IMR-90 (cell line): ENCODE measurements around the gene SRMS. TPM values are rescaled to one million over a fixed set of nuclear protein-coding genes. Genes with fewer than 3 reads are reported as not detected.
A peak's percentile ranks its signal among the peaks of the same experiment; 100 is the strongest.

Experiments used
- ATAC-seq: fragments of 200-7000 bp; cut with Tn5 transposase; 2 replicates; pipeline ENCODE4 v1.9.1; 2020; ENCODE audit warnings: low read depth, mild to moderate bottlenecking, moderate library complexity
- BruUV-seq: library from RNA; stranded (reverse); fragments of 400-500 nt; replicated peaks from 2 replicates; lab custom pipeline; 2021; lab: Mats Ljungman, UMichigan
- CTCF ChIA-PET: fragments of 300-600 bp; formaldehyde crosslinking; extraction: SDS; loops from one replicate; lab custom pipeline; 2021; ENCODE audit warnings: antibody characterized with exemption; lab: Yijun Ruan, JAX
- POLR2A ChIA-PET: fragments of 300-600 bp; sonication (Branson Sonifier 250); formaldehyde crosslinking; loops from one replicate; lab custom pipeline; 2022; ENCODE audit warnings: antibody characterized with exemption; ENCODE audit not compliant: unreplicated experiment; lab: Charles Lee
- DNase-seq: peaks from one replicate; pipeline ENCODE4 v3.0.0; 2013
- H2AFZ ChIP-seq: replicated peaks from 2 replicates; pipeline ENCODE3; 2013; ENCODE audit warnings: low read length, mild to moderate bottlenecking; ENCODE audit not compliant: poor library complexity
- H2AK5ac ChIP-seq: 2 replicates; pipeline ENCODE4 v1.6.1; 2013; ENCODE audit warnings: low read depth, low read length, inconsistent platforms
- H2AK9ac ChIP-seq: replicated peaks from 2 replicates; pipeline ENCODE3; 2013; ENCODE audit warnings: mild to moderate bottlenecking, low read depth, low read length, moderate library complexity; ENCODE audit not compliant: poor library complexity
- H2BK120ac ChIP-seq: 2 replicates; pipeline ENCODE4 v1.6.1; 2013; ENCODE audit warnings: low read depth, low read length, inconsistent platforms
- H2BK15ac ChIP-seq: 3 replicates; pipeline ENCODE4 v1.6.1; 2013; ENCODE audit warnings: low read depth, low read length, inconsistent platforms
- H2BK20ac ChIP-seq: 2 replicates; pipeline ENCODE4 v1.6.1; 2013; ENCODE audit warnings: low read depth, mild to moderate bottlenecking, inconsistent platforms, low read length, moderate library complexity
- H2BK5ac ChIP-seq: 2 replicates; pipeline ENCODE4 v1.6.1; 2013; ENCODE audit warnings: mild to moderate bottlenecking, low read depth, low read length, inconsistent platforms; ENCODE audit not compliant: poor library complexity, severe bottlenecking
- H3K14ac ChIP-seq: replicated peaks from 2 replicates; pipeline ENCODE4 v1.6.1; 2013; ENCODE audit warnings: low read depth, low read length, inconsistent platforms
- H3K18ac ChIP-seq: 2 replicates; pipeline ENCODE4 v1.6.1; 2013; ENCODE audit warnings: low read depth, low read length, control low read depth
- H3K23ac ChIP-seq: 2 replicates; pipeline ENCODE4 v1.6.1; 2013; ENCODE audit warnings: low read depth, low read length, inconsistent platforms
- H3K27ac ChIP-seq: 2 replicates; pipeline ENCODE4 v1.5.1; 2013; ENCODE audit warnings: mild to moderate bottlenecking, control low read depth, low read length; ENCODE audit not compliant: insufficient read depth
- H3K27me3 ChIP-seq: 2 replicates; pipeline ENCODE4 v1.6.1; 2013; ENCODE audit warnings: low read length; ENCODE audit not compliant: control insufficient read depth, insufficient read depth
- H3K36me3 ChIP-seq: 2 replicates; pipeline ENCODE4 v1.6.1; 2013; ENCODE audit warnings: low read length, mixed read lengths; ENCODE audit not compliant: control insufficient read depth, insufficient read depth
- H3K4ac ChIP-seq: 2 replicates; pipeline ENCODE4 v1.6.1; 2013; ENCODE audit warnings: low read depth, low read length, inconsistent platforms
- H3K4me1 ChIP-seq: 2 replicates; pipeline ENCODE4 v1.6.1; 2013; ENCODE audit warnings: low read length, mixed read lengths; ENCODE audit not compliant: control insufficient read depth, insufficient read depth
- H3K4me2 ChIP-seq: 2 replicates; pipeline ENCODE4 v1.6.1; 2013; ENCODE audit warnings: low read depth, mild to moderate bottlenecking, control low read depth, low read length, moderate library complexity
- H3K4me3 ChIP-seq: 2 replicates; pipeline ENCODE4 v1.5.1; 2013; ENCODE audit warnings: low read depth, mild to moderate bottlenecking, control low read depth, low read length, moderate library complexity; ENCODE audit not compliant: insufficient read depth
- H3K56ac ChIP-seq: 2 replicates; pipeline ENCODE4 v1.6.1; 2013; ENCODE audit warnings: low read length, inconsistent platforms; ENCODE audit not compliant: insufficient read depth; ENCODE audit errors: extremely low read depth
- H3K79me1 ChIP-seq, 2 experiments: 2 replicates each; pipeline ENCODE4 v1.6.1; 2013; ENCODE audit warnings: low read length in 2 of 2, inconsistent platforms in 1 of 2, low read depth in 1 of 2
- H3K9ac ChIP-seq: 2 replicates; pipeline ENCODE4 v1.6.1; 2013; ENCODE audit warnings: low read depth, low read length, control low read depth
- H3K9me1 ChIP-seq: 2 replicates; pipeline ENCODE4 v1.6.1; 2013; ENCODE audit warnings: low read length, inconsistent platforms; ENCODE audit not compliant: insufficient read depth
- H3K9me3 ChIP-seq: 2 replicates; pipeline ENCODE4 v1.6.1; 2013; ENCODE audit warnings: low read length; ENCODE audit not compliant: control insufficient read depth, insufficient read depth
- H4K20me1 ChIP-seq: 2 replicates; pipeline ENCODE4 v1.6.1; 2013; ENCODE audit warnings: low read length, inconsistent platforms; ENCODE audit not compliant: insufficient read depth
- H4K5ac ChIP-seq: 2 replicates; pipeline ENCODE4 v1.6.1; 2013; ENCODE audit warnings: mild to moderate bottlenecking, low read depth, low read length, control low read depth
- H4K8ac ChIP-seq, 2 experiments: 2 replicates each; pipeline ENCODE4 v1.6.1; 2013; ENCODE audit warnings: low read depth in 2 of 2, low read length in 2 of 2, control low read depth in 1 of 2, inconsistent platforms in 1 of 2
- H4K91ac ChIP-seq: 2 replicates; pipeline ENCODE4 v1.6.1; 2013; ENCODE audit warnings: low read depth, low read length, inconsistent platforms; ENCODE audit not compliant: insufficient read depth
- BHLHE40 ChIP-seq: fragments of 150-350 bp; IDR thresholded peaks from 2 replicates; pipeline ENCODE4 v1.6.1; 2016; ENCODE audit warnings: mild to moderate bottlenecking, low read depth, low read length
- CEBPB ChIP-seq: IDR thresholded peaks from 2 replicates; pipeline ENCODE4 v1.6.1; 2012; ENCODE audit warnings: low read depth, low read length, improper control_type of control experiment
- CHD1 ChIP-seq: IDR thresholded peaks from 2 replicates; pipeline ENCODE4 v1.6.1; 2012; ENCODE audit warnings: low read depth, low read length, improper control_type of control experiment
- CTCF ChIP-seq: conservative IDR thresholded peaks from 2 replicates; pipeline ENCODE4 v1.5.1; 2012; ENCODE audit warnings: mild to moderate bottlenecking, low read depth, low read length, improper control_type of control experiment
- FOS ChIP-seq: fragments of 150-350 bp; IDR thresholded peaks from 2 replicates; pipeline ENCODE4 v1.6.1; 2016; ENCODE audit warnings: low read depth, low read length
- MAFK ChIP-seq: IDR thresholded peaks from 2 replicates; pipeline ENCODE4 v1.6.1; 2012; ENCODE audit warnings: low read depth, low read length, improper control_type of control experiment
- MAZ ChIP-seq: IDR thresholded peaks from 2 replicates; pipeline ENCODE4 v1.6.1; 2012; ENCODE audit warnings: low read depth, mild to moderate bottlenecking, low read length, improper control_type of control experiment, moderate library complexity, borderline replicate concordance
- MXI1 ChIP-seq: IDR thresholded peaks from 2 replicates; pipeline ENCODE4 v1.6.1; 2012; ENCODE audit warnings: low read depth, mild to moderate bottlenecking, low read length, moderate library complexity, borderline replicate concordance
- NFE2L2 ChIP-seq: fragments of 150-350 bp; IDR thresholded peaks from 2 replicates; pipeline ENCODE4 v1.6.1; 2016; ENCODE audit warnings: low read depth, mild to moderate bottlenecking, low read length
- POLR2A ChIP-seq: IDR thresholded peaks from 2 replicates; pipeline ENCODE4 v1.6.1; 2012; ENCODE audit warnings: mild to moderate bottlenecking, low read depth, low read length
- RAD21 ChIP-seq: IDR thresholded peaks from 2 replicates; pipeline ENCODE4 v1.6.1; 2012; ENCODE audit warnings: low read length, improper control_type of control experiment
- RCOR1 ChIP-seq: IDR thresholded peaks from 2 replicates; pipeline ENCODE4 v1.6.1; 2012; ENCODE audit warnings: mild to moderate bottlenecking, low read length, improper control_type of control experiment; ENCODE audit not compliant: insufficient replicate concordance
- RFX5 ChIP-seq: IDR thresholded peaks from 2 replicates; pipeline ENCODE4 v1.8.0; 2012; ENCODE audit warnings: low read depth, mild to moderate bottlenecking, low read length, moderate library complexity
- SMC3 ChIP-seq: fragments of 150-350 bp; IDR thresholded peaks from 2 replicates; pipeline ENCODE4 v1.6.1; 2016; ENCODE audit warnings: low read depth, mild to moderate bottlenecking, antibody characterized with exemption, low read length, moderate library complexity
- WGBS, 2 experiments: methylation state at CpG; one replicate each; pipeline versions ENCODE4 v1.1.5 to v1.1.7; 2013; ENCODE audit warnings: missing lambda C conversion rate in 2 of 2; ENCODE audit not compliant: insufficient read length in 1 of 2; ENCODE audit errors: extremely low coverage in 2 of 2; 5-methylcytosine and 5-hydroxymethylcytosine counted together
- dilution Hi-C: fragments of 300-500 bp; cut with HindIII; formaldehyde crosslinking; loops from one replicate; pipeline ENCODE4 v1.14.3; 2018; ENCODE audit warnings: low sequenced_read_pairs; ENCODE audit not compliant: unreplicated experiment
- in situ Hi-C: fragments of 300-500 bp; cut with MboI; formaldehyde crosslinking; loops from 3 replicates; pipeline ENCODE4 v1.14.3; 2019; ENCODE audit warnings: low sequenced_read_pairs, inconsistent platforms, mixed read lengths
- intact Hi-C: fragments of 100-400 bp; cut with micrococcal nuclease; formaldehyde crosslinking; loops from 2 replicates; pipeline ENCODE4 v1.10.0; 2022
- polyA plus RNA-seq, 3 experiments: library from polyadenylated mRNA; depleted of rRNA; stranded (reverse); fragments of >200 nt; gene quantifications; 2 replicates each; pipeline ENCODE4 v1.2.3, GENCODE V29; 2012; ENCODE audit warnings: low replicate concordance in 1 of 3
- total RNA-seq: library from RNA; depleted of rRNA; stranded (reverse); fragments of >200 nt; gene quantifications from 2 replicates; pipeline ENCODE4 v1.2.3, GENCODE V29; 2012
- TF ChIP-seq, protein P1 (sequence below): fragments of 150-350 bp; IDR thresholded peaks from 2 replicates; pipeline ENCODE4 v1.6.1; 2016; ENCODE audit warnings: low read depth, mild to moderate bottlenecking, low read length, moderate library complexity, borderline replicate concordance
- TF ChIP-seq, protein P2 (sequence below): fragments of 150-350 bp; IDR thresholded peaks from 2 replicates; pipeline ENCODE4 v1.6.1; 2017; ENCODE audit warnings: mild to moderate bottlenecking, antibody characterized with exemption, low read length, low read depth

SRMS gene
- total and polyA plus RNA-seq, 2 of the 4 experiments (the other 2 are of a cell fraction) = not detected

DNA sequence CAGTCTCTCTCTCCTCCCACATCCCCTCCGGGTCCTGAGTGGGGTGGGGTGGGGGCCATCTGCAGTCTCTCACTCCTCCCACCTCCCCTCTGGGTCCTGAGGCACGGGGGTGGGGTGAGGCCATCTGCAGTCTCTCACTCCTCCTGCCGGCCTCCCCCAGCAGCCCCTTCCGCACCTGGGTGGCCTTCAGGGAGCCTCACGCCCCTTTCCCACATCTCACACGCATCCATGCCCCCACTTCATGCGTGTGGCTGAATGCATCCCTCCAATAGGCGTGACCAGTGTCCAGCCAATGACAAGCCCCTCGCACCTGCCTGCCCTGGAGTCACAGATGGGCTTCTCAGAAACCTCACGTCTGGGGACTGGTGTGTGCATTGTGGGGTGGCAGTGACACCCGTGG lies 993 bp upstream of the SRMS start:
- Histone ChIP-seq H3K56ac (no peak overlapping the region), H2BK15ac (no peak overlapping the region), H3K9ac (no peak overlapping the region), H3K4me2 (no peak overlapping the region), H3K36me3 (no peaks in the 10 kb centered on the region), H4K20me1 (no peaks in the 10 kb centered on the region), H3K79me1 (no peaks in the 10 kb centered on the region), H2BK20ac (no peak overlapping the region), H2BK120ac (no peak overlapping the region), H3K4ac (no peak overlapping the region), H3K18ac (no peak overlapping the region), H4K8ac (no peak overlapping the region), H3K9me1 (no peaks in the 10 kb centered on the region), H2AFZ (peak overlapping the region; percentile 51), H2AK5ac (no peak overlapping the region), H3K4me3 (no peak overlapping the region), H3K27ac (no peak overlapping the region), H4K91ac (no peak overlapping the region), H4K5ac (no peak overlapping the region), H3K23ac (no peak overlapping the region), H3K14ac (no peak overlapping the region), H3K9me3 (no peaks in the 10 kb centered on the region), H2AK9ac (no peak overlapping the region), H3K4me1 (no peaks in the 10 kb centered on the region), H2BK5ac (no peak overlapping the region), H3K27me3 (peaks cover 40% of the 10 kb centered on the region)
- POLR2A ChIA-PET = no interaction called here
- in situ Hi-C loops = no loop called here
- intact Hi-C loops = no loop called here
- ATAC-seq (no peak), DNase-seq (no peak)
- no CpG with 5 or more reads among the region's 11 CpGs for WGBS, 2 experiments
- TF ChIP-seq, protein P1, sequence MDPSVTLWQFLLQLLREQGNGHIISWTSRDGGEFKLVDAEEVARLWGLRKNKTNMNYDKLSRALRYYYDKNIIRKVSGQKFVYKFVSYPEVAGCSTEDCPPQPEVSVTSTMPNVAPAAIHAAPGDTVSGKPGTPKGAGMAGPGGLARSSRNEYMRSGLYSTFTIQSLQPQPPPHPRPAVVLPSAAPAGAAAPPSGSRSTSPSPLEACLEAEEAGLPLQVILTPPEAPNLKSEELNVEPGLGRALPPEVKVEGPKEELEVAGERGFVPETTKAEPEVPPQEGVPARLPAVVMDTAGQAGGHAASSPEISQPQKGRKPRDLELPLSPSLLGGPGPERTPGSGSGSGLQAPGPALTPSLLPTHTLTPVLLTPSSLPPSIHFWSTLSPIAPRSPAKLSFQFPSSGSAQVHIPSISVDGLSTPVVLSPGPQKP = no peak
- no peak for TF ChIP-seq BHLHE40
- TF ChIP-seq RAD21 = no peak
- TF ChIP-seq, protein P2, sequence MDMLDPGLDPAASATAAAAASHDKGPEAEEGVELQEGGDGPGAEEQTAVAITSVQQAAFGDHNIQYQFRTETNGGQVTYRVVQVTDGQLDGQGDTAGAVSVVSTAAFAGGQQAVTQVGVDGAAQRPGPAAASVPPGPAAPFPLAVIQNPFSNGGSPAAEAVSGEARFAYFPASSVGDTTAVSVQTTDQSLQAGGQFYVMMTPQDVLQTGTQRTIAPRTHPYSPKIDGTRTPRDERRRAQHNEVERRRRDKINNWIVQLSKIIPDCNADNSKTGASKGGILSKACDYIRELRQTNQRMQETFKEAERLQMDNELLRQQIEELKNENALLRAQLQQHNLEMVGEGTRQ = no peak
- TF ChIP-seq FOS = no peak
- no peak for TF ChIP-seq CTCF
- TF ChIP-seq MXI1 = no peak
- no peak for TF ChIP-seq CEBPB
- TF ChIP-seq RCOR1 = no peak
- no peak for TF ChIP-seq SMC3
- no peak for TF ChIP-seq POLR2A
- no peak for TF ChIP-seq NFE2L2
- no peak for TF ChIP-seq MAFK
- TF ChIP-seq CHD1 = no peak
- no peak for TF ChIP-seq MAZ
- no peak for TF ChIP-seq RFX5
- CTCF ChIA-PET = no interaction called here
- dilution Hi-C loops = no loop called here
- BruUV-seq = no TSS peak
